Activated naive CD8-positive, alpha-beta T cell (primary cell): ENCODE data around the gene LYST.

ENCODE experiments used
- H3K27ac Mint-ChIP-seq: one replicate; pipeline ENCODE4 v1.8.0; 2021; ENCODE audit warnings: mixed read lengths
- H3K27me3 Mint-ChIP-seq: one replicate; pipeline ENCODE4 v1.8.0; 2021; ENCODE audit warnings: mixed read lengths
- H3K36me3 Mint-ChIP-seq: one replicate; pipeline ENCODE4 v1.8.0; 2021; ENCODE audit warnings: mixed read lengths
- H3K4me1 Mint-ChIP-seq: one replicate; pipeline ENCODE4 v1.8.0; 2021; ENCODE audit warnings: low read depth, mixed read lengths
- H3K4me3 Mint-ChIP-seq: one replicate; pipeline ENCODE4 v1.8.0; 2021; ENCODE audit warnings: mild to moderate bottlenecking, mixed read lengths
- H3K9me3 Mint-ChIP-seq: one replicate; pipeline ENCODE4 v1.8.0; 2021; ENCODE audit warnings: low read depth, mixed read lengths

LYST gene

DNA sequence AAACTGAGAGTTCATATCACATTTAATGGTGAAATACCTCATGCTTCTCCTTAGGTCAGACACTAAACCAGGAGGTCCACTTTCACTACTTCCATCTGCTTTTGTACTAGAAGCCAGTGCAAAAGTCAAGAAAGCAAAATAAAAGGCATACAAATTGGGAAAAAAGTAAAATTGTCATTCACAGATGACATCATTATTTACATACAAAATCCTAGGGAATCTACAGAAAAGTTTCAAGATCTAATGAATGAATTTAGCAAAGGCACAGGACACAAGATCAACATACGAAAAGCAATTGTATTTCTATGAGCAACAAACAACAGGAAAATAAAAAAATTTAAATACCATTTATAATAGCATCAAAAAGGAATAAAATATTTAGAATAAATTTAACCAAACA is 41.5 kb downstream of the LYST start:
- Mint-ChIP-seq H3K36me3 (peaks cover 20% of the 10 kb centered on the region), H3K4me1 (peaks cover 11% of the 10 kb centered on the region), H3K27ac (no peak overlapping the region), H3K27me3 (no peaks in the 10 kb centered on the region), H3K4me3 (no peak overlapping the region), H3K9me3 (no peaks in the 10 kb centered on the region)

DNA sequence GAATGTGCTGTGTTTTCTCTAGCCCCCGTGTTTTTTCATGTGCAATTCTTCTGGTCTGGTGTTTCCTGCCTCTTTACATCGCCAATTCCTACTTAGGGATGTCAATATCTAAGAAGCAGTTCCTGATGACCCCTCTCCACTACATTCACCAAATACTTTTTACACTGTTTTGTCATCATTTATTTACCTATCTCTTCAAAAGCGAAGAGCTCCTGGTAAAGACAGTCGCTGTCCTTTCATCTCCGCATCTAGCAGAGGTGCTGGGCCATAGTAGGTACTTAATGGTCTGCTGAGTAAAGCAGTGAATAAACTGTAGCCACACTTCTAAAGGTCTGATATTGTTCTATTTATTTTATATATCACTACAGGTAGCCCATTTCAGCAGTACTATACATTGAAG is 43.0 kb downstream of the LYST start:
- H3K4me3 Mint-ChIP-seq, result no peak overlapping the region
- peaks cover 20% of the 10 kb centered on the region for H3K36me3 Mint-ChIP-seq
- no peaks in the 10 kb centered on the region for H3K27me3 Mint-ChIP-seq
- peaks cover 11% of the 10 kb centered on the region for H3K4me1 Mint-ChIP-seq
- H3K9me3 Mint-ChIP-seq, result no peaks in the 10 kb centered on the region
- H3K27ac Mint-ChIP-seq, result peak overlapping the region; percentile 36

DNA sequence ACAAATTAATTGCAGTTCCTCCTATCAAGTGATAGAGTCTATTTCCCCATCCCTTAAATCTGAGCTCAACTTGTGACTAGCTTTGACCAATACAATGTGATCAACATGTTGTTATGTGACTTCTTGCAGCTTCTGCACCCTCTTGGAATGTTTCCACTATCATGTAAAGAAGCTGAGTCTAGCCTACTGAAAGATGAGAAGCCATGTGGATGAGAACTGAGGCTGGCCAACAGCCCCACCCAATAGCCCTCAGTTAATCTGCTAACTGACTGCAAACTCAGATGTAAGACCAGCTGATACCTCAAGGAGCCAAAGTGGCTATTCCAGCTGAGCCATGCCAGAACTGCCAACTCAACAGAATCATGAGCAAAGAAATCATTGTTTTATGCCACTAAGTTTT is 44.0 kb downstream of the LYST start:
- Mint-ChIP-seq H3K27me3 (no peaks in the 10 kb centered on the region), H3K36me3 (peaks cover 17% of the 10 kb centered on the region), H3K9me3 (no peaks in the 10 kb centered on the region), H3K27ac (no peak overlapping the region), H3K4me1 (peaks cover 12% of the 10 kb centered on the region), H3K4me3 (no peak overlapping the region)

DNA sequence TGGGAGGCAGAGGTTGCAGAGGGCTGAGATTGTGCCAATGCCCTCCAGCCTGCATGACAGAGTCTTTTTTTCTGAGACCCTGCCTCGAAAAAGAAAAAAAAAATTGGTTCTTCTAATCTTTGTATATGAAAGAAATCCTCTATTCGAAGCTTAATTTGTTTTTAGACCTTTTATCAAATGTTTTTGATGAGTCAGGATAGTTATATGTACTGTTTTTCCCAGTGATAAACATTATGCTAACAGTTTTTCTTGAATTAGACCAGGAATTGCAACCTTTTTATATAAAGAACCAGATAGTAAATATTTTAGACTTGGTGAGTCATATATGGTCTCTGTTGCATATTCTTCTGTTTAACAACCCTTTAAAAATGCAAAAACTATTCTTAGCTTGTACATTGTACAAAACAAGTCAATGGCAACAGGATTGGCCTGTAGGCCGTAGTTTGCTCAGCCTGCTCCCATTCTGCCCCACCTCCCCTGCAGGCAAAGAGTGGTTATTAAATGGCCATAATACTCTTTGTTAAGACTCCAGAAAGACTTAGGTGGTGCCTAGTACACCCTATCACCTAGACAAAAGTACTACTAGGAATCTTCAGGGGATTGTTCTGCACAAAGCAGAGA is 45.2 kb downstream of the LYST start:
- H3K4me3 Mint-ChIP-seq, result no peak overlapping the region
- H3K4me1 Mint-ChIP-seq, result peaks cover 15% of the 10 kb centered on the region
- H3K36me3 Mint-ChIP-seq, result peaks cover 17% of the 10 kb centered on the region
- no peaks in the 10 kb centered on the region for H3K27me3 Mint-ChIP-seq
- no peak overlapping the region for H3K27ac Mint-ChIP-seq
- H3K9me3 Mint-ChIP-seq, result no peaks in the 10 kb centered on the region

DNA sequence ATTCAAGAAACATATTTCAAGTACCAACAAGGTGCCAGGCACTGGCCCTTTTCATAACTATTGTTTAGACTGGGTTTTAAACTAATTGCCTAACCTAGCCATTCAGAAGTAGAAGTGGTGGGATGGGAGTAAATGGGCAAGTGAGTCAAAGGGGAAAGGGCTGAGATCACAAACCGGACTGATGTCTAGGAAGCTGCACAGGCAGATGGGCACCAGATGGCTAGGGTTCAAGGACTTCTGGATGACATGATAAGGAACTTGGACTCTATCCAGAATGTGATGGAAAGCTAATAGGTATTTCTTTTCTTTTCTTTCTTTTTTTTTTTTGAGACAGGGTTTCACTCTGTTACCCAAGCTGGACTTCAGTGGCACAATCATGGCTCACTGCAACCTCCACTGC is 46.6 kb downstream of the LYST start:
- Mint-ChIP-seq H3K36me3 (peaks cover 9% of the 10 kb centered on the region), H3K4me3 (no peak overlapping the region), H3K27ac (no peak overlapping the region), H3K4me1 (peaks cover 13% of the 10 kb centered on the region), H3K9me3 (no peaks in the 10 kb centered on the region), H3K27me3 (no peaks in the 10 kb centered on the region)

DNA sequence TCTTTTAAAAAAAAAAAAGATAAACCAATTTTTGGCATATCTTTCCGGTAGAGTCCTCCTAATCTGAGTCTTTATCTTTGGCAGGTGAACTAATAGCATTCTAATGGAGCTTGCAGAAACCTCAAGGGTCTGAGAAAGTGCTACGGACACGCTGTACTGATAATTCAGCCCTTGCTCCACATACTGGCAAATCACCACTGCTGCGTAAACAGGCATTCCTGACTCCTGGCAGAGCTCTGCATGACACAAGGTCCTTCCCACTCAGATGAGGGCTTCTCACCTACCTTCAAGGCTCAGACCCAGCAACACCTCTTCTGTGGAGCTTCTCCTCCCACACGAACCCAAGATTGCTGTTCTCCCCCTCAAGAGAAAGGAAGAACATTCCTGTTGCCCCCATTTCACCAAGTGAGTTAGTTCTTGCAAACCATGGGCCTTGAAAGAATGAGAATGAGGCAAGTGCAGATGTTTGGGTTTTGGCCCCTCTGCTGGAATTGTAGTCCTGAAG is 48.0 kb downstream of the LYST start:
- Mint-ChIP-seq H3K27ac (no peak overlapping the region), H3K9me3 (no peaks in the 10 kb centered on the region), H3K4me1 (peaks cover 13% of the 10 kb centered on the region), H3K27me3 (no peaks in the 10 kb centered on the region), H3K36me3 (peaks cover 8% of the 10 kb centered on the region), H3K4me3 (no peak overlapping the region)

DNA sequence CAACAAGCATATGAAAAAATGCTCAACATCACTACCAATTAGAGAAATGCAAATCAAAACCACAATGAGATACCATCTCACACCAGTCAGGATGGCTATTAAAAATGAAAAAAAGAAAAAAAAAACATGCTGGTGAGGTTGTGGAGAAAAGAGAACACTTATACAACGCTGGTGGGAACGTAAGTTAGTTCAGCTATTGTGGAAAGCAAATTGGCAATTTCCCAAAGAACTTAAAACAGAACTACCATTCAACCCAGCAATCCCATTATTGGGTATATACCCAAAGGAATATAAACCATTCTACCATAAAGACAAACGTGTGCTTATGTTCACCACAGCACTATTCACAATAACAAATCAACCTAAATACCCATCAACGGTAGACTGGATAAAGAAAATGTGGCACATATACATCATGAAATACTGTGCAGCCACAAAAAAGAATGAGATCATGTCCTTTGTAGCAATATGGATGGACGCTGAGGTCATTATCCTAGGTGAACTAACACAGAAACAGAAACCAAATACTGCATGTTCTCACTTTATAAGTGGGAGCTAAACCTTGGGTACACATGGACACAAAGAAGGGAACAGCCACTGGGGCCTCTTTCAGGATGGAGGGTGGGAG is 49.5 kb downstream of the LYST start:
- Mint-ChIP-seq H3K4me1 (peaks cover 9% of the 10 kb centered on the region), H3K27me3 (no peaks in the 10 kb centered on the region), H3K36me3 (peaks cover 3% of the 10 kb centered on the region), H3K4me3 (no peak overlapping the region), H3K9me3 (no peaks in the 10 kb centered on the region), H3K27ac (no peak overlapping the region)

DNA sequence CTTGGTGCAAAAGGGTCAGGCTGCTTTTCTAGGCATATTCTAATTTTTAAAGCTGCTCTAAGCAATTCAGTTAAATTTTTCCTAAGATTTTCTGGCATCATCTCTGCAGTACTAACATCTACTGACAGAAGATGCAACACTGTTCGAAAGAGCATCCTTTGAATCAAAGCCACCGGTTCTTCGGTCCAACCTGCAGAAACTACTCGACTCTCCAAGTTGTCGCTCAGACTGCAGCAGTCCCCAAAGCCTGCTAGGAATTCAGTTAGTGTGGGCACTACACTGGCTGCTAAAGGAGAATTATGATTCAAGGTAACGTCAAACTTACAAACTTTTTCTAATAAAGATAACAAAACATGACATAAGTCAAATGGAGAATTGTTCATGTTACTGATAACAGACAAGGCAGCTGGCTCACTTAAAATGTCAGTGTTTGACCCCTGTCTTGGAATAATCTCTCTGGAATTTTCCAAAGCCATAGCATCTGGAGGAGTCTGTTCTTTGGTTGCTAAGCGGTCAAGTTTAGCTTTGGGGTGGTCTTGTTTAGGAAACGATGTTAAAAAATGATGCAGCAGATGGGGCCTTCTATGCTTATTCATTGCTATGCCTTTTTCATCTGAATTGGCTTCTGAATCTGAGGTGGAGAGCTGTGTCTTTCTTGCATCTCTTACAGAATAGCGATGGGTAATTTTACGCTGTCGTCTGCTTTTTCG is 56.9 kb downstream of the LYST start:
- Mint-ChIP-seq H3K9me3 (no peaks in the 10 kb centered on the region), H3K4me3 (no peak overlapping the region), H3K36me3 (peaks cover 2% of the 10 kb centered on the region), H3K27me3 (no peaks in the 10 kb centered on the region), H3K4me1 (no peaks in the 10 kb centered on the region), H3K27ac (no peak overlapping the region)

DNA sequence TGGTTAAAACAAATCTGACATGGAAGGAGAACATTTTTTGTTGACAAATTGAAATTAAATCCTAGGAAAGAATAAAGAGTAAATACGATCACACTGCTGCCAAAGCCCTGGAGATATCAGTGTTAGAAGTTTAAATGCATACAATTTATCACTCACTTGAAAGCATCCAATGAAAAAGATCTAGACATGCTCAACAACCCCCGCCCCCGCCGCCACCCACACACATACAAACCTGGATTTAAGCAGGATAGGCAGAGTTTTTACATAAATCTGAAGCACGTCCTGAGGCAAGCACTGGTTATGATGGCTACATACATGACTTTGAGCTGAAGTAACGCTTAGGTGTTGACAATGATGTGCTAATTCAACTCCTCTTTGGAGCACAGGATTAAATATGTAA is 58.5 kb downstream of the LYST start:
- no peaks in the 10 kb centered on the region for H3K27me3 Mint-ChIP-seq
- no peaks in the 10 kb centered on the region for H3K4me1 Mint-ChIP-seq
- no peaks in the 10 kb centered on the region for H3K9me3 Mint-ChIP-seq
- H3K4me3 Mint-ChIP-seq, result no peak overlapping the region
- peaks cover 2% of the 10 kb centered on the region for H3K36me3 Mint-ChIP-seq
- H3K27ac Mint-ChIP-seq, result no peak overlapping the region

DNA sequence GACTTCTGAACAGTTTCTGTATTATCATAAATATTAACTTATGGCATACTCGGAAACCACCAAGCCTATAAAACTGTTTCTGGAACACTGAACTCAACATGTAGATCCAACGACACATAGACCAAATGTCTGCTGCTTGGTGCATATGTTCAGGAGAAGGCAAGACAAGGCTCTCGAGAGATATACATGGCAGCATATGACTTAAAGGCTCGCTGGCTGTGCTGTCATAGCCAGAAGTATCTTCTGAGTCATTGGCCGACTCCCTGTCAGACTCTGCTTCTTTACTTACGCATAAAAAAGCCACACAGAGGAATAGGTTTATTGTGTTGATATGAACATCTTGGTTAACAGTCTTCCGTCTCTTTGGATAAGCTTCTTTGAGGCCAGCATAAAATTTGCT is 60.6 kb downstream of the LYST start:
- Mint-ChIP-seq H3K36me3 (peaks cover 4% of the 10 kb centered on the region), H3K4me1 (no peaks in the 10 kb centered on the region), H3K9me3 (no peaks in the 10 kb centered on the region), H3K27me3 (no peaks in the 10 kb centered on the region), H3K4me3 (no peak overlapping the region), H3K27ac (no peak overlapping the region)

DNA sequence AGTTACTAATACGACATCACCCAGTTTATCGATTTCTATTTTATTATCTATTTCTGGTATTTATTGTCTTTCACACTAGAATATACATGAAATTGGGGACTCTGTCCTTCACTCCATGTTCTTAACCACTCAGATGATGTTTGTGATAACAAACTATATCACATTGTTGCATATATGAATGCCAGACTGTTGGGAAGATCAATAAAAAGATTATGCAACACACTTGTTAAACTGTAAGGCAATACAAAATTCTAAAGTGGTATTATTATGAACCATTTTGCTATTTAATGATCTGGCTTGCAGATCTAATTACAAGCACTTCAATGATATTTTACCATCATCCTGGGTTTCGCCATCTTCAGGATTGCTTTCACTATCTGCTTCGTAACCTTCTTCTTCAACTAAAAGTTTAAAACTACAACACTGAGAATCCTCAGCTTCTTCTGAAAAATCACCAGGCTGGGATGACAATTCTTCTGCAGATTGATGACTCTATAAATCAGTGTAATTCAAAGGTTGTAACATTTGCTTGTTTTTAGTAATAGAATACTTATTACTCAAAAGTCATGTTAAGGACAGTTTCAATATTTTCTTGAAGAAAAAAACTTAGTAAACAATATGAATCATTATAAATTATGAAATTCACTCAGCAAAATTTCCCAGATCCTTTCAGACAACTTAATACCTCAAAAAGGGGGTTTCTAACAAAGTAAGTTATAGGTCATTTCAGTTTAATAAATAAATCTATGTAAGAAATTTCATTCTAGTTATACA is 63.9 kb downstream of the LYST start:
- H3K27ac Mint-ChIP-seq, result no peak overlapping the region
- H3K27me3 Mint-ChIP-seq, result no peaks in the 10 kb centered on the region
- no peak overlapping the region for H3K4me3 Mint-ChIP-seq
- no peaks in the 10 kb centered on the region for H3K9me3 Mint-ChIP-seq
- H3K36me3 Mint-ChIP-seq, result peaks cover 18% of the 10 kb centered on the region
- H3K4me1 Mint-ChIP-seq, result no peaks in the 10 kb centered on the region

DNA sequence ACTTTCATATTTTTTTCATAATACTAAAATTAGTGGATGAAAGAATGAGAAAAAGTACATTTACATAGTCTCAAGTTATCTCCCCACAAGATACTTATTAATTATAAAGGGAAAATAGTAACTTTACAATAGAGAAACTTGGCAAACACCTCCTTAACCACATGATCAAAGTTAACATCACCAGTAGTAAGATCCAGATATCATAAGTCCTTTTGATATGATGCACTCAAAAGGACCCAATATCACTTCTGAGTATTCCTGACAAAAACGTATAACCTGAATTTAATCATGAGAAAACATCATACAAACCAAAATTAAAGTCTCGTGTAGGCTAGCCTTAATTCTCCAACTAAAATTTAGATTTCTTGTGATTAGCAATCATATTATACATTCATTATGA is 67.4 kb downstream of the LYST start:
- Mint-ChIP-seq H3K36me3 (peaks cover 33% of the 10 kb centered on the region), H3K4me1 (no peaks in the 10 kb centered on the region), H3K27ac (no peak overlapping the region), H3K9me3 (no peaks in the 10 kb centered on the region), H3K27me3 (no peaks in the 10 kb centered on the region), H3K4me3 (no peak overlapping the region)

DNA sequence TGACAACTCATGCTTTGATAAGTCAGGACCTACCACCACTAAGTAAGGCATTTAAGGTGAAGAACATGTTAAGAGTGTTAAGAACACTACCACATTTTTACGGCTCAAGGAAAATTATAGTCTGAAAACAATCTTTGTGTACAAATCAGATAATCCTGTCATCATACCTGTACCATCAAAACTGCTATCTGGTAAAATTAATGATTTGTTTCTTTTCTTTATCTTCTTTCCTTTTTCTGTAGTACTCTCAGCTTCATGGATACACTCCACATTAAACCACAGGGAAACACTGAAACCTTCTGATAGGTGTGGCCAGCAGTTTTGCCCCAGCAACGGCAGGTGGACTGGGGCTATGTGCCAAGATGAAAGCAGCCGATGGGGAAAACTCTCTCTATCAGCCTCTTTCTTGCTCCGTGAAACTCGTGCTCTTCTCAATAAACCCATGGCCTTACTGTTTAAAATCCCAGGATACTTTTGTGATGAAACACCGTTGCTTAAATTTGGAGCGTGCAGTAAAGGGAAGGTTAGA is 75.1 kb downstream of the LYST start:
- H3K36me3 Mint-ChIP-seq, result peaks cover 22% of the 10 kb centered on the region
- H3K27ac Mint-ChIP-seq, result no peak overlapping the region
- H3K27me3 Mint-ChIP-seq, result no peaks in the 10 kb centered on the region

DNA sequence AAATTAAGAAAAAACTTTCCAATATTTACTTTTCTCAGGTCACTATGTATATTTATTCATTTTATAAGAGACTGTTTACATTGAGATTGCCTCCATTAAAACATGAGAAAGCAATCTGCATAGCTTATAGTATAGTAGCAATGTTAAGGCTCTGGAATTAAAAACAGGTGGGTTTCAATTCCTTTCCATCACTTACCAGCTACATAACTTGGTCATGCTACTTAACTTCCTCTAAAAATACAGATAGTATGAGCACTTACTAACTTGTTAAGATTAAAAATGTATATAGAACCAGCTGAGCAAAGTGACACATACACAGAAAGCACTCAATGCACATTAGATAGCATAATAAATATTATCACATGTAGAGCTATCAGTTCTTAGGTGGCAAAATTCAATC is 76.6 kb downstream of the LYST start:
- Mint-ChIP-seq H3K27me3 (no peaks in the 10 kb centered on the region), H3K4me1 (no peaks in the 10 kb centered on the region), H3K4me3 (no peak overlapping the region), H3K9me3 (no peaks in the 10 kb centered on the region), H3K36me3 (peaks cover 15% of the 10 kb centered on the region), H3K27ac (no peak overlapping the region)

More for the DNA sequence above, 75.1 kb downstream of the LYST start:
- H3K9me3 Mint-ChIP-seq, result no peaks in the 10 kb centered on the region
- no peaks in the 10 kb centered on the region for H3K4me1 Mint-ChIP-seq
- no peak overlapping the region for H3K4me3 Mint-ChIP-seq
